Lower leg skin (tissue), 4 donors: ENCODE measurements around the gene SGIP1. TPM values are rescaled to one million over a fixed set of nuclear protein-coding genes. Genes with fewer than 3 reads are reported as not detected.

Source experiments
- DNase-seq, 2 donors: peaks; one replicate each; pipeline ENCODE4 v3.0.0-alpha.2; 2019; ENCODE audit warnings: low spot score in 2 of 2
- H3K4me3 ChIP-seq: fragments of 200-600 bp; sonication (generic); 2 replicates; pipeline ENCODE4 v1.5.1; 2017; ENCODE audit warnings: mild to moderate bottlenecking, low read depth; ENCODE audit not compliant: poor library complexity, severe bottlenecking
- POLR2A ChIP-seq, 2 donors: fragments of 450-650 bp; IDR thresholded peaks; one replicate each; pipeline ENCODE4 v1.6.1; 2016 to 2017; ENCODE audit warnings: antibody characterized with exemption in 2 of 2, mild to moderate bottlenecking in 1 of 2, moderate library complexity in 1 of 2
- WGBS, 2 donors: methylation state at CpG; one replicate each; pipeline ENCODE4 v1.1.5; 2018; 5-methylcytosine and 5-hydroxymethylcytosine counted together
- intact Hi-C: fragments of 100-400 bp; cut with DNase I; formaldehyde crosslinking; loops from one replicate; pipeline ENCODE4 v1.15.0; 2023; ENCODE audit warnings: low total_unique reads
- total RNA-seq, 4 donors: library from RNA; depleted of rRNA; stranded (reverse); fragments of >200 nt; gene quantifications; one replicate each; pipeline ENCODE4 v1.1.0, GENCODE V29; 2016
- TF ChIP-seq, protein P1 (sequence below), 3 donors: fragments of 450-650 bp; IDR thresholded peaks; one replicate each; pipeline ENCODE4 v1.5.1; 2016; ENCODE audit warnings: antibody characterized with exemption in 3 of 3, mild to moderate bottlenecking in 3 of 3, moderate library complexity in 2 of 3

Gene SGIP1
- total RNA-seq, 4 donors from 2014 or later, result 0.39 to 7.0 (median 2.4) TPM

- intact Hi-C loops, result loop anchor here (10.0 kb wide), 1 partner anchor 375 kb away; no protein-coding TSS in a partner anchor
- H3K4me3 ChIP-seq, result no peak overlapping the region
- DNase-seq, result no peak
- 87 to 88% methylated on average over 7 of the region's 7 CpGs for WGBS, 2 donors
- TF ChIP-seq, protein P1, sequence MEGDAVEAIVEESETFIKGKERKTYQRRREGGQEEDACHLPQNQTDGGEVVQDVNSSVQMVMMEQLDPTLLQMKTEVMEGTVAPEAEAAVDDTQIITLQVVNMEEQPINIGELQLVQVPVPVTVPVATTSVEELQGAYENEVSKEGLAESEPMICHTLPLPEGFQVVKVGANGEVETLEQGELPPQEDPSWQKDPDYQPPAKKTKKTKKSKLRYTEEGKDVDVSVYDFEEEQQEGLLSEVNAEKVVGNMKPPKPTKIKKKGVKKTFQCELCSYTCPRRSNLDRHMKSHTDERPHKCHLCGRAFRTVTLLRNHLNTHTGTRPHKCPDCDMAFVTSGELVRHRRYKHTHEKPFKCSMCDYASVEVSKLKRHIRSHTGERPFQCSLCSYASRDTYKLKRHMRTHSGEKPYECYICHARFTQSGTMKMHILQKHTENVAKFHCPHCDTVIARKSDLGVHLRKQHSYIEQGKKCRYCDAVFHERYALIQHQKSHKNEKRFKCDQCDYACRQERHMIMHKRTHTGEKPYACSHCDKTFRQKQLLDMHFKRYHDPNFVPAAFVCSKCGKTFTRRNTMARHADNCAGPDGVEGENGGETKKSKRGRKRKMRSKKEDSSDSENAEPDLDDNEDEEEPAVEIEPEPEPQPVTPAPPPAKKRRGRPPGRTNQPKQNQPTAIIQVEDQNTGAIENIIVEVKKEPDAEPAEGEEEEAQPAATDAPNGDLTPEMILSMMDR (IDR thresholded peaks at IDR 0.05), result no peak
- no peak for TF ChIP-seq POLR2A (IDR thresholded peaks at IDR 0.05)
Observed at GRCh38 chr1:66769512-66770229, 235.7 kb downstream of the SGIP1 start.

DNA sequence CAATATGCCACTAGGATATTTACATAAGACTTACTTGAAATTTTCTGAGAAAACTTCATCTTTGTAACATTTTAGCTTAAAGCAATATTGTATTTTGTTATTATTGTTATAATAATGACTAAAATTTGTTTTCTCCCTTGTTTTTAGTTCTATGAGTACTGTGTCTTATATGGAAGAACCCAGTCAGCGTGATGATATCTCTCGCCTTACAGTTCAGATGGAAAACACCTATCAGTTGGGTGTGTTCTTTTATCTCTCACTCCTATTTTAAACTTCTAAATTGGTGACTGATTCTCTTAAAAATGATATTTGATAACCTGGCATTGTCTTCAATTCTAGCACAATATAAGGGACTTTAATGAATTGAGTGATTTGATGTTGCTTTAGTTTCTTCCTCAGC is 236.3 kb downstream of the SGIP1 start:
- intact Hi-C loops, result no loop called here
- DNase-seq, result no peak
- 86 to 93% methylated on average over 2 of the region's 2 CpGs for WGBS, 2 donors
- H3K4me3 ChIP-seq, result no peak overlapping the region
- no peak for TF ChIP-seq POLR2A (IDR thresholded peaks at IDR 0.05)
- TF ChIP-seq, protein P1 (IDR thresholded peaks at IDR 0.05), result no peak

- TF ChIP-seq, protein P1 (IDR thresholded peaks at IDR 0.05), result no peak
- no peak for TF ChIP-seq POLR2A (IDR thresholded peaks at IDR 0.05)
- H3K4me3 ChIP-seq, result no peak overlapping the region
- intact Hi-C loops, result no loop called here
- WGBS, 2 donors, result 78 to 87% methylated on average over 4 of the region's 4 CpGs
- DNase-seq, result no peak
Observed at GRCh38 chr1:66770694-66771093, 236.7 kb downstream of the SGIP1 start.

GRCh38 chr1:66773227-66773626 is 239.3 kb downstream of the SGIP1 start:
- DNase-seq, result no peak
- intact Hi-C loops, result no loop called here
- H3K4me3 ChIP-seq, result no peak overlapping the region
- 94 to 97% methylated on average over 2 of the region's 2 CpGs for WGBS, 2 donors
- TF ChIP-seq POLR2A (IDR thresholded peaks at IDR 0.05), result no peak
- TF ChIP-seq, protein P1 (IDR thresholded peaks at IDR 0.05), result no peak

GRCh38 chr1:66774438-66774837 is 240.5 kb downstream of the SGIP1 start:
- H3K4me3 ChIP-seq, result no peak overlapping the region
- no peak for DNase-seq
- 69 to 71% methylated on average over 2 of the region's 2 CpGs for WGBS, 2 donors
- intact Hi-C loops, result no loop called here
- TF ChIP-seq, protein P1 (IDR thresholded peaks at IDR 0.05), result no peak
- TF ChIP-seq POLR2A (IDR thresholded peaks at IDR 0.05), result no peak

GRCh38 chr1:66775646-66776045 is 241.7 kb downstream of the SGIP1 start:
- TF ChIP-seq, protein P1 (IDR thresholded peaks at IDR 0.05), result no peak
- TF ChIP-seq POLR2A (IDR thresholded peaks at IDR 0.05), result no peak
- no peak overlapping the region for H3K4me3 ChIP-seq
- whole genome bisulfite sequencing, 2 donors, result 91 to 94% methylated on average over 3 of the region's 3 CpGs
- intact Hi-C loops, result no loop called here
- DNase-seq, result no peak
